Measurements from ENCODE around the gene C19orf81.
A peak's percentile ranks its signal among the peaks of the same experiment; 100 is the strongest.
"Not testable (repeated sequence)": the region's sequence is repeated elsewhere in the genome, so short reads cannot be mapped to it uniquely, and the experiment has no call there.

Gene C19orf81

DNA sequence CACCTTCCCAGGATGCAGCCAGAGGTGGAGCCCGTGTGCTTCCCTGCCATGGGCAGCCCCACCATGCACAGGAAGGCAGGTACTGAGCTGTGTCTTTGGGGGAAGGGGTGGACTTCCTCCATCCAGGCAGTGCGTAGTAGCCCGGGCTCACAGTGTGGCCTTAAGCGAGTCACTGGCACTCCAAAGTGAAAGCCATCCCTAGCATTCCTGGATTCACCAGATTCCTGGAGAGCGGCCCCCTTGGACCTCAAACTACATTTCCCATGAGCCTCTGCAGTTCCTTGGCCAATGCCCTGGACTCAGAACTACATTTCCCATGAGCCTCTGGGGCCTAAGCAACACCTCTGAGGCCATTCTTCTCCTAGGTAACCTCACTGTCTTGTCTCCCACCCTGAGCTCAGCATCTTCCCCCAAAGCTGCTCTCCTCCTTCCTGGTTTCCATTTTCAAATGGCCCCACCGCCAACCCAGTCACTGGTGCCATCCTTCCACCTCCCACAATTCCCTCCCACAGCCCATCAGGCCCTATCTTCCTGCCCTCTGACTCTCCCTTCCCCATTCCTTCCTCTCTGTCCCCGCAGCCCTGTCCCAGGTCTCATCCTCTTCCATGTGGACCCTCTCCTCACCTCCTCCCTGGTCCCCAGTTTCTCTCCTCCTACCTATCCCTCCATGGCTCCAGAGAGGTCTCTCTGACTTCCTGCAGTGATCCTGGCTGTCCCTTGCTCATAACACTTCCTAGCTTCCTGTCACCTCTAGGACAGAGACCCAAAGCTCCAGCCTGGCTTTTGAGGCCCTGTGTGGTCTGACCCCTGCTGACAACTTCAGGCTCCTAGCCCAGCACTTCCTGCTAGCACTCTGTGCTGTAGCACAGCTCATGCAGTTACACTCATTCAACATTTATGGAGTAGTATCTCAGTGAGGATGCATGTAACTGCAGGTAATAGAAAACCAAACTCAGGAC lies at the start of gene C19orf81:
Gene C19orf81, plus strand, starts transcription at position 13 of the 959 bp plus-strand sequence. Its CDS starts 0 bp downstream, at position 13.
- DNase-seq, result no peak

DNA sequence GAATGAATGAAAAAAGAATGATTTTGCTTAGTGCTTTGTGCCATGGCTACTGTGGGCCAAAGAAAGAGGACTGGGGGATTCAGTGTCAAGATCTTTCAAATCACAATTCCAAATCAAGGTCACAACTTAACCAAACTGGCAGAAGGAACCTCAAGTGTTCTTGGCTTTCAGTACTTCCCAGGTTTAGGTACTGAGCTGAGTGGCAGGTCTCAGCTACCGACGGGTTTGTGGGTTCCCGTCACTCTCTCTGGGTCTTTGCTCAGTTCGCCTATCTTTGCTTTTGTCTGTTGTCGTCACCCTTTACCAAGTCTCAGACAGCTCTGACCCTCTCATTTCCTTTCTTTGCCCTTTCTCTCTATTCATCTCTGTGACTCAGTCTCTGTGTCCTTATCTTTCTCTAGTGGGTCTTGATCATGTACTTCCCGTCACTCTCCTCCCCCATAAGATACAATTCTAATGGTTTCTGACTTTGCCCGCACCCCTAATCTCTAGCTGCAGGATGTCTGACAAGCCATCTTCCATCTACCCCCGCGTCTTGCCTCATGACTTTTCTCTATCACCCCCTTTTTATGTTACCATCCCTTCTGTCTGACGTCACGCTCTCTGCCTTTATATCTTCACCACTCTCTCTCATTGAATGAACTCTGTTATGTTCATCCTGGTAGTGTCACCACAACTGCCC lies 47.7 kb upstream of the C19orf81 start:
- no peak for DNase-seq

- DNase-seq, result no peak
Measured at GRCh38 chr19:50602089-50602422, 47.2 kb upstream of the C19orf81 start.

DNA sequence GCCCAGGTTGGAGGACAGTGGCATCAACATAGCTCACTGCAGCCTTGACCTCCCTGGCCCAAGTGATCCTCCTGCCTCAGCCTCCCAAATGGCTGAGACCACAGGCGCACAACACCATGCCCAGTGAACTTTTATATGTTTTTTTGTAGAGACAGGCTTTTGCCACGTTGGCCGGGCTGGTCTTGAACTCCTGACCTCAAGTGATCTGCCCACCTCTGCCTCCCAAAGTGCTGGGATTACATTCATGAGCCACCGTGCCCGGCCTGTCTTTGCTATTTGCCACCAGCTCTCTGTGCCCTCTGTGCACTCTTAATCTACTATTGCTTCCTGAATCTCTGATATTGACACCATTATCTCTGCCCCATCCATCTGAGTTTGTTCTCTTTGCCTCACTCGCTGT lies 46.7 kb upstream of the C19orf81 start:
- DNase-seq, result no peak

DNA sequence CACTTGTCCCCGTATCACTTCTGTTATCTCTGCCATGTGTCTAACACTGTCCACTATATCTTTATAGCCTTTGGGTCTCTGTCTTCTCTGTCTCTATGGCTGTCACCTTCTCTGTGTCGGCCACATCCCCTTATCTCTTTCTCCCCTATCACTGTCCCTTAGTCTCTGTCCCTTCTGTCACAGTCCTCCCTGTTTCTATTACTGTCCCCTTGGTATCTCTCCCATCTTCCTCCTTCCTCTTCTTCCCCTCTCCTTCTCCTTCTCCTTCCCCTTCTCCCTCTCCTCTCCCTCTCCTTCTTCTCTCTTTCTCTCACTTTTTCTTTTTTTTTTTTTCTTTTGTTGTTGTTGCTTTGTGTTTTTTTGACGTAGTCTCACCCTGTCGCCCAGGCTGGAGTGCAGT lies 46.3 kb upstream of the C19orf81 start:
- DNase-seq, result no peak

DNA sequence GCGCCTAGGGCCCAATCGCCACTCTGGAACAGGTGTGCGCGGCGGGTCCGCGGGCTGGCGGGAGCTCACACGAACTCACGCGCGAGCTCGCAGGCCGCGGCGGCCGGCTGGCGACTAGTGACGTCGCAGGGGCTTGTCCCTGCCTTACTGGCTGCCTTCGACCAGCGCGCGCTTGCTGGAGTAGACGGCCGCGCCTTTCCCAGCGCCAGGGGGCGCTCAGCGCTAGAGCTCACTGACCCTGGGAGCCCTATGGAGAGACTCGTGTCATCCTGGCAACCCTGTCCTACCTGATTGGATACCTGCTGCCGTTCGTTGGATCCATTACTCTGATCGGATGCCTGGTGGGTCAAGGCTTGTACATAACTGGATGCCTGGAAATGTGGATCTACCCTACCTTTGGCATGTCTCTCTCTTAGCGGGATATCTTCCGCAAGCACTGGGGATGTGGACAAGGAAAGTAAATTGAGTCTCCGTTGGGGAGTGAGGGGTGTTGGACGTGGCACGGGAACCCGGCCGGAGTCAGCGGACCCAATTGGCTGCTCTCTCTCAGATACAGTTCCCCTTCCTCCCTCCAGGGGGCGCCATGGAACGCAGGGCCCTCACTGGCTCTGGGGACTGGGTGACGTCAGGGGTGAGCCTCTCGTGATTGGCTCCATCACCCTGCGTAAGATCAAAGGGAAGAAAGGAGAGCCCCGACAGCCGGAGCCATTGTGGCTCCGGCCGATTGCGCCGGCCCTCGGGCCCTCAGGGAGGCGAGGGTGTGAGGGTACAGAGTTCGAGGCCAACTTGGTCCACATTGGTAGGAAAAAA lies 44.8 kb upstream of the C19orf81 start:
- DNase-seq, result not testable (repeated sequence)

GRCh38 chr19:50606059-50606836 lies 43.0 kb upstream of the C19orf81 start:
- DNase-seq, result not testable (repeated sequence)

DNA sequence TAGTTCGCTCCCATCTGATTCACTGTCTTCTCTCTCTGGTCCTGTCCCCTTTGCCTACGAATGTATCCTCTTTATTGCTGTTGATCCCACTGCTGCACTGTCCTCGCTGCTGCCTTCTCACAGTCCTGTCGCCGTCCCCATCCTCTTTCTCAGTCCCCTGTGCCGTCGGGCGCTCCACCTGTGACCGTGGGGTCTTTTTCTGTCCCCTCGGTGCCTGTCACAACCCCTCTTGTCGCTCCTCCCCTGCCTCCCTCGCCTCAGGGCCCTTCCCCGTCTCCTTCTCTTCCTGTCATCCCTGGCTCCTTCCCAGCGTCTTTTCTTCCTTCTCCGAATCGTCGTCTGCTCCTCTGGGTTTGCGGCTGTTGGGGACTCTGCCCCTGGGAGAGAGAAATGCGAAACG lies 41.9 kb upstream of the C19orf81 start:
- DNase-seq, result no peak

- DNase-seq, result peak; percentile 52 to 53
Measured at GRCh38 chr19:50607874-50608785, 41.1 kb upstream of the C19orf81 start.

DNA sequence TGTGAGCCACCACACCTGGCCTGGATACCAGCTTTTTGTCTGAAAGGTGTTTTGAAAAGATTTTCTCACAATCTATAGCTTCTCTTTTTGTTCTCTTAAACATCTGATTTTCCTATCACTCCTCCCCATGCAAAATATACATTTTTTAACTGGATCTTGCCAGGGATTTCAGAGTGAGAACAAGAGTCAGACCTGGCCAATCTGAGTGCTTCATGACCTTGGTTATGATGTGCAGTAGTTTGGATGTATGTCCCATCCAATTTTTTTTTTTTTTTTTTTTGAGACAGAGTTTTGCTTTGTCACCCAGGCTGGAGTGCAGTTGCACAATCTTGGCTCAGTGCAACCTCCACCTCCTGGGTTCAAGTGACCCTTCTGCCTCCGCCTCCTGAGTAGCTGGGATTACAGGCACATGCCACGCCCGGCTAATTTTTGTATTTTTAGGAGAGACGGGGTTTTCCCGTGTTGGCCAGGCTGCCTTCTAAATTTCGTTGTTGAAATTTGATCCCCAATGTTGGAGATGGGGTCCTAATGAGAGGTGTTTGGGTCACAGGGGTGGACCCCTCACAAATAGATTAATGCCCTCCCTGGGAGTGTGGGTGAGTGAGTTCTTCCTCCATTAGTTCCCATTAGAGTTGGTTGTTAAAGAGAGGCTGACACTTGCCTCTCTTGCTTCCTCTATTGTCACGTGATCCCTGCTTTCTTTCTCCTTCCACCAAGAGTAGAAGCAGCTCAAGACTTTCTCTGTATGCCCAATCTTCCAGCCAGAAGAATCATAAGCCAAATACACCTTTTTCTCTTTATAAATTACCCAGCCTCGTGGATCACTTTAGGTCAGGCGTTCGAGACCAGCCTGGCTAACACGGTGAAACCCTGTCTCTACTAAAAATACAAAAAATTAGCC lies 36.5 kb upstream of the C19orf81 start:
- not testable (repeated sequence) for DNase-seq

GRCh38 chr19:50618379-50618778 lies 30.9 kb upstream of the C19orf81 start:
- not testable (repeated sequence) for DNase-seq

- DNase-seq, result not testable (repeated sequence)
Measured at GRCh38 chr19:50619184-50619583, 30.1 kb upstream of the C19orf81 start.

DNA sequence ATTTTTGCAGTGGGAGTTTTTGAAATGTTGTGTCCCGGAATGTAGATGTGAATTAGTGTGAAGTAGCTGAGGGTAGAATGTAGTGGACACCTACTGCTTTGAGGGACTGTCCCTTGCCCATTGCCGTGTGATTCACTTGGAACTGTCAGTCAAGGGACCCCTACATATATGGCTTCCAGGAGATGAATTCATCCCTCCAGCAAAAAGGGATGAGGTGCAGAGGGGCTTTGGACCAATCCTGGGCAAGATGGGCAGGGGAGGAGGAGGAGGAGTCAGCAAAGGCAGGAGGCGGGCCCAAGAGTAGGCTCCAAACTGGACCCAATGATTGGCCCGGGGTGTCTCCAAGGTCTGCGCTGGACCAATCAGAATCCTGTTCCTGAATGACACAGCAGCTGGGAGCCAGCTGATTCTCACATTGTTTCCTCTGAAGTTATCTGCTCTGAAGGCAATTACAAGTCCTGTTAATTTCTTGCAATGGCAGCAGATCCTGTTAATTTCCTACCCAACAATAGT lies 28.8 kb upstream of the C19orf81 start:
- not testable (repeated sequence) for DNase-seq

DNA sequence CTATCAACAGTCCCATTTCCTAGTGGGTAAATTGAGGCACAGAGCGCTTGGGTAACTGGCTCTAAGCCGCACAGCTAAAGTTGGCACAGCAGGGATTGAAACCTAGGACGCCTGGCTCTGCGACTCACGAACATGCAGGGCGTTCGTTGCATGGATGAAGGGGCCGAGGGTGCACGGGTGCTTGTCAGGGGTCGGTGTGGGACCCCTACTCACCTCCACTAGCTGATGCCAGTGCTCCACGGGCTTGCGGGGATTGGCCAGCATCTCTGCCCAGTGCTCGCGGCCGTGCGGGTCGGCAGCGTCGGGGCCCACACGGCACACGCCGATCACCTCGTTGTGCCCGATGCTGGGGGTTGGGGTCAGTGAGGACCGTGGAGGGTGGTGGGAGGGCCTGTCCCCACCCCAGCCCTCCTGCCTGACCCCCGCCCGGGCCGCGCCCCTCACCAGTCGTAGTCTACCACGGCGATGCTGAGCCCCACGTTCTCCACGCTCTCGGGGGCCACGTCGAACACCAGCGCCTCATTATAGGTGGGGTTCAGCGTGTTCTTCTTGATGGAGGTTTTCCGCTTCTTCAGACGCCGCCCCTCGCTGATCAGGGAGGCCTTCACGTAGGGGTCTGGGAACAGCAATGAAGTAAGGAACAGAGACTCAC lies 24.2 kb upstream of the C19orf81 start:
- DNase-seq, result no peak

DNA sequence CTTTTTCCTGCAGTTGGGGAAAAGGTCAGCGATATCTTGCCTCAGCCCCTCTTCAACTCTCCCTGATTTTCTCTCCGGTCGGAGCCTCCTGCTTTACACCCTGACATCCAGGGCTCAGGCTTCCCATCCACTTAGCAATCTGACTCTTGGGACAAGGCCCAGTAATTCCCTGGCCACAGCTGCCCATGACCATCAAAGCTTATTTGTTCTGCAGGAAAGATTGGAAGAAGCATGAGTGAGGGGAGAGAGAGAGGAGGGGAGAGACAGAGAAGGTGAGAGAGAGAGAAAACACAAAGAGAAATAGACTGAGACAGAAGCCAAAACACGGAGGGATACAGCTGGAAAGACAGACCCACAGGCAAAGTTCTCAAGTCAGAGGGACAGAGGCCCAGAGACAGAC lies 23.2 kb upstream of the C19orf81 start:
- no peak for DNase-seq

DNA sequence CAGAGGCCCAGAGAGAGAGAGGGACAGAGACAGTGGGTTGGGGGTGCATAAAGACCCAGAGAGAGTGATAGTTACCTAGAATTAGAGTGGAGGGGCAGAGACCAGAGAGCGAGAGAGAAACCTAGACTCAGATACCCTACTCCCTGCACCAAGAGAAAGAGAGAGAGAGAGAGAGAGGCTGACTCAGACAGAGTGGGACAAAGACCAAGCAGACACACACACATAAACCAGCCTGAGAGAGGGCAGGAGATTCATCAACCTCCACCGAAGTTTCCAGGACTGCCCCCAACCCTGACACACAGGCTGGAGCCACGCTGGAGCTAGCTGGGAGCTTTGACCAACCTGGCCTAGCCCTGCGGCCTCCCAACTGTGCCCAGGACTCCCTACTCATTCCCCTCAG lies 22.4 kb upstream of the C19orf81 start:
- no peak for DNase-seq

DNA sequence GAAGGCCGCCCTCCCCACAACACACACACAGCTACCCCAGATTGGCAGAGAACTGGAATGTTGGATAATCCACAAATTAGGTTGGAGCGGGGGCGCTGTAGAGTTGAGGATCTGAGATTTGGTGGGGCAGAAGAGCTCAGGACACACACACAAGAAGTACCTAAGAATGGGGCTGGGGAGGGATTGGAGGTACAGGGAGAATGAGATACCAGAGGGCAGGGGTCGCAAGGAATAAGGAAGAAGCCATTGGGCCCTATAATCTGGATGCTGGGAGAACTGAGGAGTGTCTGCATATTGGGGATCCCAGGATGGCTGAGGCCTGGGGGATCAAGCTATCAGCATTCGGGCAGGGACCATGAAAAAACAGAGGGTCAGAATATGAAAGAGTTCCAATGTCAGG lies 21.1 kb upstream of the C19orf81 start:
- no peak for DNase-seq

DNA sequence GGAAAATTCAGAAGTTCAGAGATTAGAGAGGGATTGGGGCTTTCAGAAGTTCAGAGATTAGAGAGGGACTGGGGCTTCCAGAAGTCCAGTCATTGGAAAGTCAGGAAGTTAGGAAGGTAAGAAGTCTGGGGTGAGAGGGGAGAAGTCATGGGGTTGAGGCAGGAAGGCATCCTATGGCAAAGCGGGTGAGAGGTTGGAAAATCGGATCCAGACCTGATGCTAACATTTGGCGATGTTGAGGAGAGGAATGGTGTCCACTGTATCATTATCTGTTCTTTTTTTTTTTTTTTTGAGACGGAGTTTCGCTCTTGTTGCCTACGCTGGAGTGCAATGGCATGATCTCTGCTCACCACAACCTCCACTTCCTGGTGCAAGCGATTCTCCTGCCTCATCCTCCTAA lies 20.7 kb upstream of the C19orf81 start:
- no peak for DNase-seq

- no peak for DNase-seq
Measured at GRCh38 chr19:50629194-50629593, 20.1 kb upstream of the C19orf81 start.
